NB4 (cell line): ENCODE data around the gene LIN54.

Experiments used
- MYC ChIP-seq: IDR thresholded peaks from 2 replicates; pipeline ENCODE4 v1.6.1; 2011; ENCODE audit warnings: low read depth, low read length
- POLR2A ChIP-seq: IDR thresholded peaks from 2 replicates; pipeline ENCODE4 v1.6.1; 2011; ENCODE audit warnings: mild to moderate bottlenecking; ENCODE audit not compliant: insufficient read length; ENCODE audit errors: extremely low read depth
- TF ChIP-seq, protein P1 (sequence below): IDR thresholded peaks from one replicate; pipeline ENCODE4 v1.5.1; 2012; ENCODE audit warnings: low read depth, low read length
- TF ChIP-seq, protein P2 (sequence below): IDR thresholded peaks from 2 replicates; pipeline ENCODE4 v1.6.1; 2011; ENCODE audit warnings: low read depth, low read length

DNA sequence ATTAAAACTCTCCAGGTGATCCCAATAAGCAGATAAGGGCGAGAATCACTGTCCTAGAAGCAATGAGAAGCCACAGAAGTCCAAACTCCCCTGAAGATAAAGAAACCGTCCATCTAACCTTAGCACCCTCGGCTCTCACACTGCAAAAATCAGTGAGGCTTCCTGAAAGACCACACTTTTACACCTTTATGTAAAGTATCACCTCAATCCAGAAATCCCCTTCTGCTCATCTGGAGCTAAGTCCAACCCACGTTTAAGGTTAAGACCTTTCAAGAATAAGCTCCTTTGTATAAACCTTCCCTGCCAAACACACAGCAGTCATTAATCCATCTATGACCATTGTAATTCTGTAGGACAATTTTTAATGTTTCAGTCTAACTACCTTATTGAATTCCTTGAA is 41.7 kb downstream of the LIN54 start:
- TF ChIP-seq POLR2A (no peak), MYC (no peak)
- TF ChIP-seq, protein P1, sequence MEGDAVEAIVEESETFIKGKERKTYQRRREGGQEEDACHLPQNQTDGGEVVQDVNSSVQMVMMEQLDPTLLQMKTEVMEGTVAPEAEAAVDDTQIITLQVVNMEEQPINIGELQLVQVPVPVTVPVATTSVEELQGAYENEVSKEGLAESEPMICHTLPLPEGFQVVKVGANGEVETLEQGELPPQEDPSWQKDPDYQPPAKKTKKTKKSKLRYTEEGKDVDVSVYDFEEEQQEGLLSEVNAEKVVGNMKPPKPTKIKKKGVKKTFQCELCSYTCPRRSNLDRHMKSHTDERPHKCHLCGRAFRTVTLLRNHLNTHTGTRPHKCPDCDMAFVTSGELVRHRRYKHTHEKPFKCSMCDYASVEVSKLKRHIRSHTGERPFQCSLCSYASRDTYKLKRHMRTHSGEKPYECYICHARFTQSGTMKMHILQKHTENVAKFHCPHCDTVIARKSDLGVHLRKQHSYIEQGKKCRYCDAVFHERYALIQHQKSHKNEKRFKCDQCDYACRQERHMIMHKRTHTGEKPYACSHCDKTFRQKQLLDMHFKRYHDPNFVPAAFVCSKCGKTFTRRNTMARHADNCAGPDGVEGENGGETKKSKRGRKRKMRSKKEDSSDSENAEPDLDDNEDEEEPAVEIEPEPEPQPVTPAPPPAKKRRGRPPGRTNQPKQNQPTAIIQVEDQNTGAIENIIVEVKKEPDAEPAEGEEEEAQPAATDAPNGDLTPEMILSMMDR = no peak
- TF ChIP-seq, protein P2, sequence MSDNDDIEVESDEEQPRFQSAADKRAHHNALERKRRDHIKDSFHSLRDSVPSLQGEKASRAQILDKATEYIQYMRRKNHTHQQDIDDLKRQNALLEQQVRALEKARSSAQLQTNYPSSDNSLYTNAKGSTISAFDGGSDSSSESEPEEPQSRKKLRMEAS = no peak
